Measurements from ENCODE around the gene METTL17.
"Not testable (repeated sequence)": the region's sequence is repeated elsewhere in the genome, so short reads cannot be mapped to it uniquely, and the experiment has no call there.

Gene METTL17

GRCh38 chr14:20996521-20996920 is 6.7 kb downstream of the METTL17 start:
- DNase-seq (ENCODE audit: low read depth), result no peak

- DNase-seq (ENCODE audit: low read depth), result no peak
Measured at GRCh38 chr14:20997115-20997514, 7.3 kb downstream of the METTL17 start.

GRCh38 chr14:20997564-20997963 is 7.8 kb downstream of the METTL17 start:
- DNase-seq (ENCODE audit: low read depth), result no peak

GRCh38 chr14:20998139-20998538 is 8.4 kb downstream of the METTL17 start:
- DNase-seq (ENCODE audit: low read depth), result no peak

- DNase-seq (ENCODE audit: low read depth), result peak; percentile 29
Measured at GRCh38 chr14:20998674-20999366, 9.0 kb downstream of the METTL17 start, which contains the start of gene SLC39A2. Gene SLC39A2 (plus strand): TSS chr14:20999293. CDS start chr14:20999447, 154 bp downstream.

GRCh38 chr14:20999591-20999990 is 9.8 kb downstream of the METTL17 start:
- no peak for DNase-seq (ENCODE audit: low read depth)

GRCh38 chr14:21001218-21001617 is 11.4 kb downstream of the METTL17 start:
- DNase-seq (ENCODE audit: low read depth), result no peak

GRCh38 chr14:21003788-21004346 is 14.1 kb downstream of the METTL17 start:
- no peak for DNase-seq (ENCODE audit: low read depth)

- not testable (repeated sequence) for DNase-seq (ENCODE audit: low read depth)
Measured at GRCh38 chr14:21009721-21010120, 19.9 kb downstream of the METTL17 start.

GRCh38 chr14:21011136-21011535 is 21.4 kb downstream of the METTL17 start:
- no peak for DNase-seq (ENCODE audit: low read depth)

- DNase-seq (ENCODE audit: low read depth), result peak; percentile 77
Measured at GRCh38 chr14:21014761-21015190, 25.0 kb downstream of the METTL17 start.

- no peak for DNase-seq (ENCODE audit: low read depth)
Measured at GRCh38 chr14:21015312-21015711, 25.5 kb downstream of the METTL17 start.

GRCh38 chr14:21016413-21017190 is 26.8 kb downstream of the METTL17 start:
- DNase-seq (ENCODE audit: low read depth), result no peak

GRCh38 chr14:21017528-21018245 is 27.9 kb downstream of the METTL17 start:
- DNase-seq (ENCODE audit: low read depth), result no peak

- DNase-seq (ENCODE audit: low read depth), result no peak
Measured at GRCh38 chr14:21018286-21018685, 28.5 kb downstream of the METTL17 start.

GRCh38 chr14:21018781-21019180 is 29.0 kb downstream of the METTL17 start:
- DNase-seq (ENCODE audit: low read depth), result no peak

- DNase-seq (ENCODE audit: low read depth), result no peak
Measured at GRCh38 chr14:21019366-21019765, 29.6 kb downstream of the METTL17 start.

- DNase-seq (ENCODE audit: low read depth), result no peak
Measured at GRCh38 chr14:21020977-21021545, 31.3 kb downstream of the METTL17 start.

GRCh38 chr14:21022686-21023085 is 32.9 kb downstream of the METTL17 start:
- DNase-seq (ENCODE audit: low read depth), result no peak

GRCh38 chr14:21023174-21023573 is 33.4 kb downstream of the METTL17 start:
- no peak for DNase-seq (ENCODE audit: low read depth)

- no peak for DNase-seq (ENCODE audit: low read depth)
Measured at GRCh38 chr14:21023817-21024584, 34.2 kb downstream of the METTL17 start.

Measured in fibroblast of the conjunctiva (primary cell).